ENCODE measurements around the gene FANCD2OS. TPM values are rescaled to one million over a fixed set of nuclear protein-coding genes. Genes with fewer than 3 reads are reported as not detected.
"Not testable (repeated sequence)": the region's sequence is repeated elsewhere in the genome, so short reads cannot be mapped to it uniquely, and the experiment has no call there.

The FANCD2OS gene
- polyA plus RNA-seq, 12 donors = 0.56 TPM; not detected in 11

- DNase-seq = no peak
These were observed 9.0 kb downstream of the FANCD2OS start for GRCh38 chr3:10099041-10099440.

DNA sequence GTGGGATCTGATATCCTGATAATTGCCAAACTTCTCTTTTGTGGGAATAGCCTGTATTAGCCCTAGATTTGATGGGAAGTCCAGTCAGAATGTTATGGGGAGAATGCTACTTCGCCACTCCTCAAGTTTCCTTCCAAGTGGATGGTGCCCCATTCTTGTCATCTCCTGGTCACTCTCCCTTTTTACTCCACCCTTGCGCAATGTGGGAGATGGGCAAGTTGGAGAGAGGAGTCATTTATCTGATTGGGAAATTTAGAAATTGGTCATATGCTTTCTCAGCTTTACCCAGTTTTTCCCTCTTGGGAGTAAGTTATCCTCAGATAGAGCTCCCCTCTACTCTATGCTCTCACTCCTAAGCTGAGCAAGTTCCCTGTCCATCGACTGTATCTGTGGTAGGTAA is 14.4 kb downstream of the FANCD2OS start:
- DNase-seq = no peak

DNA sequence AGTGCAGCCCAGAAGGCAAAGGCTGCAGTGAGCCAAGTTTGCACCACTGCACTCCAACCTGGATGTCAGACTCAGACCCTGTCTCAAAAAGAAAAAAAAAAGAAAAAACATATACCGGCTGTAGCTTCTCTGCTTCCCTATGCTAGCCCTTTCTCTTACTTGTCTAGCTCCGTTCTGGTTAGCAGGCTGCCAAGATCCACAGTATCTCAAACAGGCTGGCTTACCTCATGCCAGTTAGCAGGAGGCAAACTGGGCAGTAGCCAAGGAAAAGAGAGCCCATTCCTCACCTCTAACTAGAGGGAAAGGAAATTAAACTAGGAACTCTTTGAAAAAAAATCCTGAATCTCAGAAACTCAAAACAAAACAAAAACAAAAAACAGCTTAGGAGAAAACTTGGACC is 16.7 kb downstream of the FANCD2OS start:
- DNase-seq = not testable (repeated sequence)

GRCh38 chr3:10090774-10091173 is 17.3 kb downstream of the FANCD2OS start:
- not testable (repeated sequence) for DNase-seq

GRCh38 chr3:10090179-10090578 is 17.9 kb downstream of the FANCD2OS start:
- no peak for DNase-seq

- no peak for DNase-seq
These were observed 19.8 kb downstream of the FANCD2OS start for GRCh38 chr3:10088256-10088655.

- DNase-seq = no peak
These were observed 22.3 kb downstream of the FANCD2OS start for GRCh38 chr3:10085738-10086137.

GRCh38 chr3:10081871-10082270 is 26.2 kb downstream of the FANCD2OS start:
- no peak for DNase-seq

DNA sequence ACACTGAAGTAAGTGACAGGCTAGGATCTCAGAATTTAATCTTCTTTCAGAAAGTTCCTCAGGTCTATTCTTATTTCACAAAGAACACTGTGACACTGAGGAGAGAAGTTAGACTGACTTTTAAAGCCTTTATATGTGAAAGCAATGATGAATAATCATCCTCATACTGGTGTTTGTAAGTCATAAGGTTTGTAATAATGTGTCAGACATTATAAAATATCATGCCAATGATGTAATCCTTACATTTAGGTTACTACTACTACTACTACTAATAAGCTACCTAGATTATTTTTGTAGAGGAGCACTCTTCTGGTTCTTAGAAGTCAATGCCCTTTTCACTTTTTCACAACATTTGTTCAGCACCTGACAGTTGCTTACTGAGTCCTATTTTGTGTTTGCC is 33.4 kb downstream of the FANCD2OS start:
- DNase-seq = no peak

DNA sequence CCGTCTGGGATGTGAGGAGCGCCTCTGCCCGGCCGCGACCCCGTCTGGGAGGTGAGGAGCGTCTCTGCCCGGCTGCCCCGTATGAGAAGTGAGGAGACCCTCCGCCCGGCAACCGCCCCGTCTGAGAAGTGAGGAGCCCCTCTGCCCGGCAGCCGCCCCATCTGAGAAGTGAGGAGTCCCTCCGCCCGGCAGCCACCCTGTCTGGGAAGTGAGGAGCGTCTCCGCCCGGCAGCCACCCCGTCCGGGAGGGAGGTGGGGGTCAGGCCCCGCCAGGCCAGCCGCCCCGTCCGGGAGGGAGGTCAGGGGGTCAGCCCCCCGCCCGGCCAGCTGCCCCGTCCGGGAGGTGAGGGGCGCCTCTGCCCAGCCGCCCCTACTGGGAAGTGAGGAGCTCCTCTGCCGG is 38.0 kb downstream of the FANCD2OS start:
- not testable (repeated sequence) for DNase-seq

DNA sequence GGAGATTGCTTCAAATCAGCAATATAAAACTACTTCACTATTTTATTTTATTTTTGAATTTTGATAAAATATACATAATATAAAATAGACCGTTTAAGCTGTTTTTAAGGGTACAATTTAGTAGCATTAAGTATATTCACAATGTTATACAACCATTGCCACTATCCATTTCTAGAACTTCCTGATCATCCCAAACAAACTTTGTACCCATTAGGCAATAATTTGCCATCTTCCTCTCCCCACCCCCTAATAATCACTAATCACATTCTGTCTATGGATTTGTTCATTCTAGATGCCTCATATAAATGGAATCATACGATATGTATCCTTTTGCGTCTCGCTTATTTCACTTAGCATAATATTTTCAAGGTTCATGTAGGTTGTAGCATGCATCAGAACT is 53.0 kb downstream of the FANCD2OS start:
- DNase-seq = no peak

Other genes with a start within 250 kb of the FANCD2OS start
- gene CIDEC, start 228.0 kb downstream of the FANCD2OS start, polyA plus RNA-seq (ENCODE audit: insufficient read length in 12 of 12) = under 1 TPM in 9 of 12 donors, not detected in 3; 0.30 to 0.77 (median 0.46) TPM
- gene JAGN1, start 217.6 kb downstream of the FANCD2OS start, polyA plus RNA-seq (ENCODE audit: insufficient read length in 12 of 12) = 10 to 100 TPM in 11 of 12 donors, not detected in 1; 17.2 to 33.7 (median 29.6) TPM
- gene IL17RE, start 205.4 kb downstream of the FANCD2OS start, polyA plus RNA-seq (ENCODE audit: insufficient read length in 12 of 12) = 10 to 100 TPM in 2 of 12 donors, 1 to 10 TPM in 8, under 1 TPM in 1, not detected in 1; 0.96 to 67.6 (median 1.8) TPM
- 10 to 100 TPM in 11 of 12 donors, not detected in 1; 15.8 to 42.8 (median 23.4) TPM for gene IL17RC, start 191.2 kb downstream of the FANCD2OS start, polyA plus RNA-seq (ENCODE audit: insufficient read length in 12 of 12)
- 10 to 100 TPM in 11 of 12 donors, not detected in 1; 22.1 to 47.0 (median 31.3) TPM for gene CRELD1, start 174.4 kb downstream of the FANCD2OS start, polyA plus RNA-seq (ENCODE audit: insufficient read length in 12 of 12)
- gene PRRT3, start 155.8 kb downstream of the FANCD2OS start, polyA plus RNA-seq (ENCODE audit: insufficient read length in 12 of 12) = 1 to 10 TPM in 9 of 12 donors, under 1 TPM in 1, not detected in 2; 0.88 to 4.2 (median 1.8) TPM
- 10 to 100 TPM in 11 of 12 donors, not detected in 1; 33.9 to 49.8 (median 40.2) TPM for gene EMC3, start 121.4 kb downstream of the FANCD2OS start, polyA plus RNA-seq (ENCODE audit: insufficient read length in 12 of 12)
- gene FANCD2, start 81.8 kb downstream of the FANCD2OS start, polyA plus RNA-seq (ENCODE audit: insufficient read length in 12 of 12) = 100 to 1,000 TPM in 1 of 12 donors, 10 to 100 TPM in 5, 1 to 10 TPM in 6; 5.2 to 124 (median 10.0) TPM
- 100 to 1,000 TPM in 11 of 12 donors, not detected in 1; 106 to 195 (median 145) TPM for gene BRK1, start 7.4 kb upstream of the FANCD2OS start, polyA plus RNA-seq (ENCODE audit: insufficient read length in 12 of 12)
- gene VHL, start 33.5 kb upstream of the FANCD2OS start, polyA plus RNA-seq (ENCODE audit: insufficient read length in 12 of 12) = 10 to 100 TPM in 11 of 12 donors, not detected in 1; 42.0 to 57.4 (median 46.9) TPM
- 1 to 10 TPM in 2 of 12 donors, under 1 TPM in 8, not detected in 2; 0.49 to 1.3 (median 0.78) TPM for gene IRAK2, start 56.7 kb upstream of the FANCD2OS start, polyA plus RNA-seq (ENCODE audit: insufficient read length in 12 of 12)
- gene TATDN2, start 140.2 kb upstream of the FANCD2OS start, polyA plus RNA-seq (ENCODE audit: insufficient read length in 12 of 12) = 10 to 100 TPM in 11 of 12 donors, not detected in 1; 16.5 to 25.2 (median 21.1) TPM
- gene GHRL, start 184.7 kb upstream of the FANCD2OS start, polyA plus RNA-seq (ENCODE audit: insufficient read length in 12 of 12) = 1 to 10 TPM in 5 of 12 donors, under 1 TPM in 5, not detected in 2; 0.27 to 1.8 (median 1.0) TPM
- gene SEC13, start 212.9 kb upstream of the FANCD2OS start, polyA plus RNA-seq (ENCODE audit: insufficient read length in 12 of 12) = 100 to 1,000 TPM in 6 of 12 donors, 10 to 100 TPM in 5, not detected in 1; 92.1 to 130 (median 107) TPM